Measurements from ENCODE around the gene PRPF40A.
"Not testable (repeated sequence)": the region's sequence is repeated elsewhere in the genome, so short reads cannot be mapped to it uniquely, and the experiment has no call there.

Gene PRPF40A

GRCh38 chr2:152717228-152718075, at the start of gene PRPF40A:
TSS of gene PRPF40A (minus strand) at chr2:152717461. CDS start at chr2:152717439, 22 bp downstream.
- FAIRE-seq, result peak; percentile 97

GRCh38 chr2:152766928-152767327, 49.7 kb upstream of the PRPF40A start:
- no peak for DNase-seq (ENCODE audit: low spot score)
- FAIRE-seq, result no peak

More at GRCh38 chr2:152717228-152718075, at the start of gene PRPF40A:
- DNase-seq (ENCODE audit: low spot score), result peak; percentile 99

DNA sequence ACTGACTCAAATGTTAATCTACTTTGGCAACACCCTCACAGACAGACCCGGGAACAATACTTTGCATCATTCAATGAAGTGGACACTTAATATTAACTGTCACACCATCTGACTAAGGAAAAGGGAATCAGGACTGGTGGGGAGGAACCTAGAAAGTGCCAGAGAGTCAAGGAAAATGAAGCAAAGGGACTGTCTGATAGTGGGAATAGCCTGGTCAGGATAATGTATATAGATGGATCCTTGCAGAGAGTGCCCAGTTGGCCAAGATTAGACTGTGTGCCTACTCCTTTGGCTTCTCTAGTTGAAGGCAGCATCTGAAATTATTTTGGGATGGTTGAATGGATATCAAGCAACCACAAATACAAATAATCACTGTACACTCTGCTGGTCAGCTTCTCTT, 46.4 kb upstream of the PRPF40A start:
- FAIRE-seq (no peak), DNase-seq (ENCODE audit: low spot score) (no peak)

- FAIRE-seq; DNase-seq (ENCODE audit: low spot score): not testable (repeated sequence)
Observed at GRCh38 chr2:152763208-152763607, 45.9 kb upstream of the PRPF40A start.

GRCh38 chr2:152762202-152762601, 44.9 kb upstream of the PRPF40A start:
- DNase-seq (ENCODE audit: low spot score) (no peak), FAIRE-seq (no peak)

GRCh38 chr2:152761214-152761613, 44.0 kb upstream of the PRPF40A start:
- no peak for DNase-seq (ENCODE audit: low spot score)
- FAIRE-seq, result no peak

GRCh38 chr2:152759290-152760072, 42.2 kb upstream of the PRPF40A start:
- no peak for FAIRE-seq

DNA sequence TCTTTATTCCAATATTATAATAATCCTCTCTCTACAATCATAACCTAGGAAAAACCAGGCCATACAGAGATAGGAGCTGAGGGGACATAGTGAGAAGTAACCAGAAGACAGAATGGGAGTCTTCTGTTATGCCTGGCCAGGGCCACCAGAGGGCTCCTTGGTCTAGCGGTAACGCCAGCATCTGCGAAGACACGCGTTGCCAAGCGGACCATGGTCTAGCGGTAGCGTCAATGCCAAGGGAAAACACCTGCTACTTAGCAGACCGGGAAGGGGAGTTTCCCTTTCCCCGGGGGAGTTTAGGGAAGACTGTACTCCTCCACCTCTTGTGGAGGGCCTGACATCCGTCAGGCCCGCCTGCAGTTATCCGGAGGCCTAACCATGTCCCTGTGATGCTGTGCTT, 37.8 kb upstream of the PRPF40A start:
- FAIRE-seq, result no peak
- no peak for DNase-seq (ENCODE audit: low spot score)

More at GRCh38 chr2:152759290-152760072, 42.2 kb upstream of the PRPF40A start:
- DNase-seq (ENCODE audit: low spot score), result no peak

GRCh38 chr2:152747751-152748150, 30.5 kb upstream of the PRPF40A start:
- DNase-seq (ENCODE audit: low spot score), result peak; percentile 3
- not testable (repeated sequence) for FAIRE-seq

DNA sequence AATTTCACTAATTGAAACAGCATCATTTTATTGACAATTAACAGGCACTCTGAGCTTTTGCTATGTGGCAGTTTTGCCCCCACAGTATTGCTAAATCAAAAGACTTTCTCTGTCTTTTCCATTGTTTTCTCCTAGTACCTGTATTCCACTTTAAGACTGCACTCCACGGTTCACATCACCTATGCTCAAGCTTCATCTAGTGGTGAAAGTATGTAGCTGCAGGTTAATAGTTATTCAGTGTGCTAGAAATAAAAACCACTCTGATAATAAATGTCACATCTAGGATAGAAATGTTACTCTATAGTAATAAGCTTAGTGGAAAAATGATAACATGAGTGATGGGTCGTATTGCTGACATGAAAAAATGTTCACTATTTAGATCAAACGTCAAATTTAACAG, 25.7 kb upstream of the PRPF40A start:
- FAIRE-seq (no peak), DNase-seq (ENCODE audit: low spot score) (peak; percentile 13)

DNA sequence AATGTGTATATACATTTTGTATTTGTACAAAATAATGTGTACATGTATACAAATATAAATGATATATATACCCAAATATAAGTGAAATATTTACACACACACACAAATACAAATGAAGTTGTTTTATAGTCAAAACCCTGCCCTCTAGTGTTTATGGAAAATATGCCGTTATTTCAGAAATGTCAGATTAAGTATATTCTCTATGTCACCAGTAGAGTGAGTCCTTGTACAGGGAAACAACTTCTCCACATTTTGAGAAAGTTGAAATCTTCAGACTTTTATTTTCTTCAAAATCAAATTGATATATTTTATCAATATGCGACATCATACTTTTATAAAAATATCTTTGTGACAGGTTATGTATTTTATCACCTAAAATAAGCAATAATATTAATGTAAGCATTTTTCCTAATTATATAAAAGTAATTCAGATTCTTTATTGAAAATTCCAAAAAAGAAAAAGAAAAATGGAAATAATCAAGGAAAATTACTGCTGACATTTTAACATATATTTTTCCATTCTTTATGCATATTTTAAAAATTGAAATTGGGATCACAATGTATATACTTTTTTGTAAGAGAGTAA, 23.6 kb upstream of the PRPF40A start:
- peak; percentile 39 for DNase-seq (ENCODE audit: low spot score)
- no peak for FAIRE-seq

- not testable (repeated sequence) for DNase-seq (ENCODE audit: low spot score); FAIRE-seq
Observed at GRCh38 chr2:152739705-152740104, 22.4 kb upstream of the PRPF40A start.

GRCh38 chr2:152738438-152738837, 21.2 kb upstream of the PRPF40A start:
- no peak for DNase-seq (ENCODE audit: low spot score)
- no peak for FAIRE-seq

- not testable (repeated sequence) for DNase-seq (ENCODE audit: low spot score); FAIRE-seq
Observed at GRCh38 chr2:152737509-152737908, 20.2 kb upstream of the PRPF40A start.

DNA sequence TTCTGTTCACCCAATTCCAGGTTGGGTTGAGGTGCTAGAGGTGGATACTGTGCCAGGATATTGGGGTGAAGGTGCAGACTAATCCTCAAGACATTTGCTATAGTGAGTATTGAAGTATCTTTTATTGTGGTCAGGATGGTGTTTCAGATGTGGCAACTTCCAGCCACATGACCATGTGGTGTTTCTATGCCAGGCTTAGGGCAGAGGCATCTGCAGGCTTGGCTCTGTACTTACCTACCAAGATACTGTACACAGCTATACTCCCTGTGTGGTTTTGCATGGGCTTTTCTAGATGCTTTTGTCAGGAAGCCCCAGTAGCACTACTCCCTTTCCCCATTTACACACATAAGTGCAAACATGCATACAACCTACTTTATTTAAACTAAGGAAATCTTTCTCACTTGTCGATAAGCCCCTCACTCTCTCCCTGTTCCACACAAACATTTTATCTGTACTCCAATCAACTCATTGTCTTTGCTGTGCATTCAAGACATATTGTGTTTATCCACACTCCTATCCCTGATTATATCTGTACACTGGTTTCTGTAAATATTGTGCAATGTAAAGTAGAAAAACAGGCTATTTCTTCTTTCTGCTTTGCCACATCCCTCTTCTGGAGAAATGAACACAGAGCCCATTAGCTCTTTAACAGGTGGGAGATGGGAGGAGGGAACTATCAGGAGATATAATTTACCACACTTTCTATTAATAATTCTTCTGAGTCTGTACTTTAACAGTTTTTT, 13.5 kb upstream of the PRPF40A start:
- FAIRE-seq (no peak), DNase-seq (ENCODE audit: low spot score) (no peak)

DNA sequence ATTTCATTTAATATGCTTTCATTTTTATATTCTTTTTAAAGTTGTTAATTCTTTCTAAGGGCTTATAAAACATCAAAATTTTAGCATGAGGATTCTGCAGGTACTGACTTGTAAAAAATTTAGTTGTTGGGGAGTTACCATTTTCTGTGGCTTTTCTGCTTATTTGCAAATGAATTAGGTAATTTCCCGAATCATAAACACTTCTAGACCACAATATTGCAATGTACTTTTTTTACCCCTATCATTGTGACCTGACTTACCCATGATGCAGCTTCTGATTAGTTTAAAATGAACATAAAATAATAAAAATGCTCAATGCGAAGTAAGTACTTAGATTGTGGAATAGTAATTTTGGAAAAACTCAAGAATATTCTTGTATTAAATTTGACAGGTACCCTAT, 12.6 kb upstream of the PRPF40A start:
- no peak for FAIRE-seq
- no peak for DNase-seq (ENCODE audit: low spot score)

DNA sequence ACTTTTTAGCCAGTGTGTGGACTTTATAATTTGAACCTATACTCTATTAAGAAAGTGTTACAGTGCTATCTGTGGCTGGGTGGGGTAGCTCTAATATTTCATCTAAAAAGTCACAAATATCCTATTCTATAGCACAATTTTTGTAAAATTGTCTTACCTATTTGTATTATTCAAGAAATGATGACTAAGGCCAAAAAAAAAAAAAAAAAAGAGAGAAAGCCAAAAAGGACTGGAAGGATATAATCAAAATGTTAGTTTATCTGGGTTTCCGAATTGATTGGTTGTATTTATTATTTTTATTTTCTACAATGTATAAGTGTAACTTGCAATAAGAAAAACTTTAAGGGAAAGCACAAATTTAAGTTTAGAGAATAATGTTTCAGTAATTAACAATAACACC, 6.7 kb upstream of the PRPF40A start:
- DNase-seq (ENCODE audit: low spot score) (no peak), FAIRE-seq (no peak)

- not testable (repeated sequence) for DNase-seq (ENCODE audit: low spot score); FAIRE-seq
Observed at GRCh38 chr2:152722639-152723038, 5.4 kb upstream of the PRPF40A start.

- FAIRE-seq (no peak), DNase-seq (ENCODE audit: low spot score) (no peak)
Observed at GRCh38 chr2:152720794-152721193, 3.5 kb upstream of the PRPF40A start.

DNA sequence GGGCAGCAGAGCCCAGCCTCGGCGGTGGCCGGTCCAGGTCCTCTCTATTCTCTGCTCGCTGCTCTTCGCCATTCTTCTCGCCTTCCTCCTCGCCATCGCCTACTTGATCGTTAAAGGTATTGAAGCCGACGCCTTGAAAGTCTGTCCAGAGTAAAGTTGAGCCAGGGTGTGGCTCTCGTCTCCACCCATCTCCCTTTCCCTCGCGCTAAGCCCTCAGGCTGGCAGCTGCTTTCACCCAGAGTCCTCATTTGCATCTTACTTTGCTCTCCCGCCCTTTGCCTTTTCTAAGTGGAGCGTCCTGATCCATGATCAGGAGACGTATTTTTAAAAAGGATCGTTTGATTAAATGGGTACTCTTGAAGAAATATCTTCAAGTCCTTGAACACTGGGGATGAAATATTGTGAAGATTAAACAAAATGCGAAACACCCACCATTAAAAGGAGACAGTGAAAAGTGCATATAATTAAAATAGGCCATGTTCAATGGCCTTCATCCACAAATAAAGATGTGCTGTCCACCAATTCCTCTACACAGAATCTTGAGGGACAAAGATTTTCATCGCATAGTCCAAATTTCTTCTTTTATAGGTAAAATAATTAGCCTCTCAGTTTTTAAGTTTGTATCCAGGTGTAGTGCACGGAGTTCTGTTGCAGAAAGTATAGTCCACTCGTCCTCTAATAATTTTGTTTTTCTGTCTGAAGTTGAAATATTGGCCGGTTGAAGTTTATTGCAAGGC, 1.8 kb upstream of the PRPF40A start:
- DNase-seq (ENCODE audit: low spot score) (peak; percentile 41), FAIRE-seq (no peak)

Data from urothelium cell line (cell line).